Esophagus squamous epithelium (tissue), 5 donors: Measurements from ENCODE around the gene METTL21C. TPM values are rescaled to one million over a fixed set of nuclear protein-coding genes. Genes with fewer than 3 reads are reported as not detected.

Experiments used
- DNase-seq: peaks from one replicate; lab custom pipeline; 2025; lab: John Stamatoyannopoulos, UW
- H3K27ac ChIP-seq, 4 donors: fragments of 200-600 bp; sonication (generic); one replicate each; pipeline ENCODE4 v1.5.1; 2016 to 2019; ENCODE audit warnings: mild to moderate bottlenecking in 1 of 4
- H3K27me3 ChIP-seq, 4 donors: fragments of 200-600 bp; sonication (generic); 1 replicate in 3 of 4; 2 replicates in 1 of 4; pipeline versions ENCODE4 v1.5.1 to v1.6.0; 2017 to 2021; ENCODE audit warnings: antibody characterized with exemption in 1 of 4
- H3K36me3 ChIP-seq, 3 donors: fragments of 200-600 bp; sonication (generic); one replicate each; pipeline ENCODE4 v1.5.1; 2016 to 2019
- H3K4me1 ChIP-seq, 3 donors: fragments of 200-600 bp; sonication (generic); one replicate each; pipeline ENCODE4 v1.5.1; 2017 to 2019
- H3K4me3 ChIP-seq, 4 donors: fragments of 200-600 bp; sonication (generic); 1 replicate in 3 of 4; 2 replicates in 1 of 4; pipeline ENCODE4 v1.5.1; 2016 to 2019; ENCODE audit warnings: mild to moderate bottlenecking in 2 of 4, moderate library complexity in 1 of 4
- H3K9me3 ChIP-seq, 3 donors: fragments of 200-600 bp; sonication (generic); one replicate each; pipeline ENCODE4 v1.5.1; 2016 to 2019
- POLR2A ChIP-seq, 4 donors: fragments of 450-650 bp; IDR thresholded peaks; one replicate each; pipeline ENCODE4 v1.6.1; 2017; ENCODE audit warnings: antibody characterized with exemption in 4 of 4, mild to moderate bottlenecking in 4 of 4, moderate library complexity in 3 of 4
- WGBS, 2 donors: methylation state at CpG; one replicate each; pipeline ENCODE4 v1.1.5; 2018; 5-methylcytosine and 5-hydroxymethylcytosine counted together
- intact Hi-C: fragments of 100-400 bp; cut with DNase I; formaldehyde crosslinking; loops from one replicate; pipeline ENCODE4 v1.15.0; 2022
- total RNA-seq, 4 donors: library from RNA; depleted of rRNA; stranded (reverse); fragments of >200 nt; gene quantifications; one replicate each; pipeline ENCODE4 v1.1.0, GENCODE V29; 2016
- TF ChIP-seq, protein P1 (sequence below), 6 experiments: fragments of 450-650 bp in 4 of 6; fragments of 200-600 bp in 2 of 6; sonication (generic) in 2 of 6; IDR thresholded peaks; one replicate each; pipeline ENCODE4 v1.5.1; 2016 to 2019; ENCODE audit warnings: antibody characterized with exemption in 6 of 6, mild to moderate bottlenecking in 4 of 6, moderate library complexity in 4 of 6
- donor health status: DM: yes; HTN: yes; CAD: no.

METTL21C gene
- total RNA-seq, 4 donors from 2014 or later, result not detected

DNA sequence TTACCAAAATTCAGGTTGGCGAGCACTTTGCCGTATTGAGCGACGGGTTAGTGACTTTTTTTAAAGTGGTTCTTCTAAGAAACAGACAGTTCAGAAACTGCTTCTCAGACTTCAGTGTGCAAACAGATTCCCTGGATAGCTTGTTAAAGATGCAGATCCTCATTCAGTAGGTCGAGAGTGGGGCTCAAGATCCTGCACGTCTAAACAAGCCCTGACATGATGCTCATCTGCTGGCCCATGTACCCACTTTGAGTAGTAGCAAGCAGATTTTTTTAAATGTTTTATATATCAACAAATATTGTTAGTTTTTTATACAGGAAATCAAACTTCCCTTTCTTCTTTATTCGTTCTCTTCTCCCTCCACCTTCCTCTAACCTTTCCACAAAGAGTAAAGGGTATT, 7.3 kb downstream of the METTL21C start:
- peaks cover 0 to 5% (median 0%) of the 10 kb centered on the region in 3 donors for H3K4me1 ChIP-seq
- DNase-seq, result no peak
- intact Hi-C loops, result no loop called here
- TF ChIP-seq, protein P1, sequence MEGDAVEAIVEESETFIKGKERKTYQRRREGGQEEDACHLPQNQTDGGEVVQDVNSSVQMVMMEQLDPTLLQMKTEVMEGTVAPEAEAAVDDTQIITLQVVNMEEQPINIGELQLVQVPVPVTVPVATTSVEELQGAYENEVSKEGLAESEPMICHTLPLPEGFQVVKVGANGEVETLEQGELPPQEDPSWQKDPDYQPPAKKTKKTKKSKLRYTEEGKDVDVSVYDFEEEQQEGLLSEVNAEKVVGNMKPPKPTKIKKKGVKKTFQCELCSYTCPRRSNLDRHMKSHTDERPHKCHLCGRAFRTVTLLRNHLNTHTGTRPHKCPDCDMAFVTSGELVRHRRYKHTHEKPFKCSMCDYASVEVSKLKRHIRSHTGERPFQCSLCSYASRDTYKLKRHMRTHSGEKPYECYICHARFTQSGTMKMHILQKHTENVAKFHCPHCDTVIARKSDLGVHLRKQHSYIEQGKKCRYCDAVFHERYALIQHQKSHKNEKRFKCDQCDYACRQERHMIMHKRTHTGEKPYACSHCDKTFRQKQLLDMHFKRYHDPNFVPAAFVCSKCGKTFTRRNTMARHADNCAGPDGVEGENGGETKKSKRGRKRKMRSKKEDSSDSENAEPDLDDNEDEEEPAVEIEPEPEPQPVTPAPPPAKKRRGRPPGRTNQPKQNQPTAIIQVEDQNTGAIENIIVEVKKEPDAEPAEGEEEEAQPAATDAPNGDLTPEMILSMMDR (IDR thresholded peaks at IDR 0.05), result no peak
- no peak for TF ChIP-seq POLR2A (IDR thresholded peaks at IDR 0.05)
- 50 to 56% methylated on average over 7 of the region's 7 CpGs for WGBS, 2 donors
- no peak overlapping the region for H3K4me3 ChIP-seq
- no peaks in the 10 kb centered on the region for H3K9me3 ChIP-seq
- peaks cover 0 to 29% (median 0%) of the 10 kb centered on the region in 4 donors for H3K27me3 ChIP-seq
- no peak overlapping the region for H3K27ac ChIP-seq
- no peaks in the 10 kb centered on the region for H3K36me3 ChIP-seq

DNA sequence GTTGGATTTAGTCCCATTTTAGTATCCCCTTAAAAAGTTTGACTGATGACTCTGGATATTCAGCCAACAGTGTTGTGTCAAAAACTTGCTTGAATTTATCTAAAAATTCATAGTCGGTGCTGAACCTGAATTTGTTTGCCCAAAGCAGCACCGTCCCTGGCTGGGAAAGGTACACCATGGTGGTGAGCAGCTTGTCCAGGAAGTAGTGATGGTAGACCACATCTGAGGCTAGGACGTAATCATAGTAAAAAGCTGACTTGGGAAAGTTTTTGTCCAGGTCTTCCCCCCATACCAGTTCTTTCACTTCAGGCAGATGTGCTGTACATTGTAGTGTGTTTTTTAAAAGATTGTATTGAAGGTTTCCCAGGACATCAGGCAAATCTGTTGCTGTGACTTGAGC, 8.8 kb downstream of the METTL21C start:
- TF ChIP-seq POLR2A (IDR thresholded peaks at IDR 0.05), result no peak
- TF ChIP-seq, protein P1 (IDR thresholded peaks at IDR 0.05), result no peak
- no peaks in the 10 kb centered on the region for H3K9me3 ChIP-seq
- intact Hi-C loops, result no loop called here
- no peak for DNase-seq
- no peak overlapping the region for H3K27ac ChIP-seq
- 49 to 64% methylated on average over 3 of the region's 3 CpGs for WGBS, 2 donors
- H3K36me3 ChIP-seq, result no peaks in the 10 kb centered on the region
- H3K4me1 ChIP-seq, result peaks cover 0 to 5% (median 0%) of the 10 kb centered on the region in 3 donors
- no peak overlapping the region for H3K4me3 ChIP-seq
- peaks cover 0 to 17% (median 0%) of the 10 kb centered on the region in 4 donors for H3K27me3 ChIP-seq

DNA sequence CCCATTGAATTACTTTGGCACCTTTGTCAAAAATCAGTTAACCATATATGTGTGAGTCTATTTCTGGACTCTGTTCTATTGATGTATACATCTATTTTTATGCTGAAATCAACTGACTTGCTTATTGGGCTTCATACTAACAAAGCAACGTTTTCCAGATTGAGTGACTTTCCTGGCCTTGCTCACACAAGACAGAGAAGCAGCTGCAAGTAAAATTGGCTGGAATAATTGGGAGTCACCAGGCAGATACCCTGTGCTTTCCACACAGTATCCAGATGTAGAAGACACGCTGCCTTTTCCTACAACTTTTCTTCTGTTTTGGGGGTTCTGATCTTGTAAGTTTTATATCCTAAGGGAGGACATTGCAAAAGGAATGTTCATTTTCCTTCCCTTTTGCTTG, 11.2 kb downstream of the METTL21C start:
- WGBS, 2 donors, result 61 to 68% methylated on average over 2 of the region's 2 CpGs
- Histone ChIP-seq H3K36me3 (peaks cover 0 to 18% (median 0%) of the 10 kb centered on the region in 3 donors), H3K27ac (no peak overlapping the region), H3K4me3 (no peak overlapping the region), H3K4me1 (peaks cover 0 to 5% (median 0%) of the 10 kb centered on the region in 3 donors), H3K9me3 (no peaks in the 10 kb centered on the region), H3K27me3 (peaks cover 0 to 10% (median 0%) of the 10 kb centered on the region in 4 donors)
- TF ChIP-seq POLR2A (IDR thresholded peaks at IDR 0.05), result no peak
- TF ChIP-seq, protein P1 (IDR thresholded peaks at IDR 0.05), result no peak
- DNase-seq, result no peak
- intact Hi-C loops, result no loop called here

DNA sequence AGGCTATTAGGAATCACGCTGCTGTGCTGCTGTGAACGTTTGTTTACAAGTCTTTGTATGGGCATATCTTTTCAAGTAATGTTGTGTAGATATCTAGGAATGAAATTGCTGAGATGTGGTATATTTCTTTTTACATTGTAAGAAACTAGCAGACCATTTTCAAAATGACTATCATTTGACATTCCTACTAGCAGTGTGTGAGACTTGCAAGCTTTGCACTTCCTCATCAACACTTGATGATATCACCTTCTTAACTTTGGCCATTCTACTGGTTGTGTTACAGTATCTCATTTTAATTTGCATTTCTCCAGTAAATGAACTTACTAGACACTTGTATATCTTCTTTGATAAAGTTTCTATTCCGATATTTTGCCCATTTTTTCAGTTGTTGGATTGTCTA, 12.1 kb downstream of the METTL21C start:
- intact Hi-C loops, result no loop called here
- Histone ChIP-seq H3K4me1 (peaks cover 0 to 5% (median 0%) of the 10 kb centered on the region in 3 donors), H3K27me3 (peaks cover 0 to under 1% (median 0%) of the 10 kb centered on the region in 4 donors), H3K27ac (no peak overlapping the region), H3K4me3 (no peak overlapping the region), H3K36me3 (peaks cover 0 to 27% (median 4%) of the 10 kb centered on the region in 3 donors), H3K9me3 (no peaks in the 10 kb centered on the region)
- no peak for DNase-seq
- 59 to 73% methylated on average over 3 of the region's 3 CpGs for WGBS, 2 donors
- TF ChIP-seq POLR2A (IDR thresholded peaks at IDR 0.05), result no peak

DNA sequence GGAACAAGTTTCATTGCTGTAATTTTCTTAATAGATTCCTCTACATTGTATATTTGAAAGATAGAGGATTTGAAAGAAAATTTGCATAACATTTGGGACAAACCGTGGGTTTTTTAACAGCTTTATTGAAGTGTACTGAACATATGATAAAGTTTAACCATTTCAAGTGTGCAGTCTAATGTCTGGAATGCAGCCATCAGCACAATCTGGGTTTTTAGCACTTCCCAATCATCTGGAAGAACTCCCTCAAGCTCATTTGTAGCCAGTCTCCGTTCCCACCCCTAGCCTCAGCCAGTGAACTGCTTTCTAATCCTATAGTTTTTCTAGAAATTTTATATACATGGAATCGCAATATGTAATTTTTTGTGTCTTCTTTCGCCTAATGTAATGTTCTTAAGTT, 12.6 kb downstream of the METTL21C start:
- intact Hi-C loops, result no loop called here
- H3K27ac ChIP-seq, result no peak overlapping the region
- no peak overlapping the region for H3K4me3 ChIP-seq
- WGBS, 2 donors, result 65 to 66% methylated on average over 4 of the region's 4 CpGs
- H3K27me3 ChIP-seq, result no peaks in the 10 kb centered on the region
- no peaks in the 10 kb centered on the region for H3K9me3 ChIP-seq
- peaks cover 0 to under 1% (median 0%) of the 10 kb centered on the region in 3 donors for H3K4me1 ChIP-seq
- no peak for DNase-seq
- TF ChIP-seq, protein P1 (IDR thresholded peaks at IDR 0.05), result no peak
- no peak for TF ChIP-seq POLR2A (IDR thresholded peaks at IDR 0.05)
- H3K36me3 ChIP-seq, result peaks cover 0 to 32% (median 6%) of the 10 kb centered on the region in 3 donors
